GM19328 (cell line): Measurements from ENCODE around the gene P2RX6.
"Not testable (repeated sequence)": the region's sequence is repeated elsewhere in the genome, so short reads cannot be mapped to it uniquely, and the experiment has no call there.

ENCODE experiments used
- ATAC-seq: cut with Tn5 transposase; IDR thresholded peaks from one replicate; pipeline ENCODE4 v1.9.1; 2021; ENCODE audit warnings: mild to moderate bottlenecking, moderate library complexity; ENCODE audit not compliant: unreplicated experiment

P2RX6 gene

GRCh38 chr22:21071796-21072195 is 56.8 kb downstream of the P2RX6 start:
- not testable (repeated sequence) for ATAC-seq

GRCh38 chr22:21073023-21073422 is 58.1 kb downstream of the P2RX6 start:
- no peak for ATAC-seq

GRCh38 chr22:21073482-21073881 is 58.5 kb downstream of the P2RX6 start:
- no peak for ATAC-seq

GRCh38 chr22:21074102-21074715 is 59.2 kb downstream of the P2RX6 start:
- ATAC-seq = no peak

GRCh38 chr22:21075516-21076138 is 60.7 kb downstream of the P2RX6 start:
- ATAC-seq = no peak

- ATAC-seq = no peak
Measured at GRCh38 chr22:21076912-21077625, 62.1 kb downstream of the P2RX6 start.
